ENCODE data around the gene CNPY1.
"Not testable (repeated sequence)": the region's sequence is repeated elsewhere in the genome, so short reads cannot be mapped to it uniquely, and the experiment has no call there.

DNA sequence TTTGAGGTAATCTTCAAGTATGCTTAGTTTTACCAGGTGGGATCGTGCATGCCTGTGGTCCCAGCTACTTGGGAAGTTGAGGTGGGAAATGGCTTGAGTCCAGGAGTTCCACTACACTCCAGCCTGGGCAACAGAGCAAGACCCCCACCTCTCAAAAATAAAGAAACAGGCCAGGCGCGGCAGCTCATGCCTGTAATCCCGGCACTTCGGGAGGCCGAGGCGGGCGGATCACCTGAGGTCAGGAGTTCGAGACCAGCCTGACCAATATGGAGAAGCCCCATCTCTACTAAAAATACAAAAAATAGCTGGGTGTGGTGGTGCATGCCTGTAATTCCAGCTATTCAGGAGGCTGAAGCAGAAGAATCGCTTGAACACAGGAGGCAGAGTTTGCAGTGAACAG, 16.6 kb upstream of the CNPY1 start:
- TF ChIP-seq CTCF (IDR thresholded peaks at IDR 0.05; ENCODE audit: poor library complexity); EZH2 (IDR thresholded peaks at IDR 0.05; ENCODE audit: borderline replicate concordance): not testable (repeated sequence)

All from hepatocyte (in vitro differentiated cells).